Measurements from ENCODE around the gene WDR1.

WDR1 gene

DNA sequence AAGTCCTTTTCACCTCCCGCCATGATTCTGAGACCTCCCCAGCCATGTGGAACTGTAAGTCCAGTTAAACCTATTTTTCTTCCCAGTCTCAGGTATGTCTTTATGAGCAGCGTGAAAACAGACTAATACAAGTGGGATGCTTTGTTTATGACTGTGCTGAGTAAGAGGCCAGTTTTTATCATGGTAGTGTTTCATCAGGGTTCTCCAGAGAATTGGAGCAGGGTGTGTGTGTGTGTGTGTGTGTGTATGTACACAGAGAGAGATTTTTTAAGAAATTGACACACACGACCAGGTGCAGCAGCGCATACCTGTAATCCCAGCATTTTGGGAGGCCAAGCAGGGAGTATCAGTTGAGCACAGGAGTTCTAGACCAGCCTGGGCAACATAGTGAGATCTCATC lies 60.7 kb downstream of the WDR1 start:
- TF ChIP-seq, protein P1, sequence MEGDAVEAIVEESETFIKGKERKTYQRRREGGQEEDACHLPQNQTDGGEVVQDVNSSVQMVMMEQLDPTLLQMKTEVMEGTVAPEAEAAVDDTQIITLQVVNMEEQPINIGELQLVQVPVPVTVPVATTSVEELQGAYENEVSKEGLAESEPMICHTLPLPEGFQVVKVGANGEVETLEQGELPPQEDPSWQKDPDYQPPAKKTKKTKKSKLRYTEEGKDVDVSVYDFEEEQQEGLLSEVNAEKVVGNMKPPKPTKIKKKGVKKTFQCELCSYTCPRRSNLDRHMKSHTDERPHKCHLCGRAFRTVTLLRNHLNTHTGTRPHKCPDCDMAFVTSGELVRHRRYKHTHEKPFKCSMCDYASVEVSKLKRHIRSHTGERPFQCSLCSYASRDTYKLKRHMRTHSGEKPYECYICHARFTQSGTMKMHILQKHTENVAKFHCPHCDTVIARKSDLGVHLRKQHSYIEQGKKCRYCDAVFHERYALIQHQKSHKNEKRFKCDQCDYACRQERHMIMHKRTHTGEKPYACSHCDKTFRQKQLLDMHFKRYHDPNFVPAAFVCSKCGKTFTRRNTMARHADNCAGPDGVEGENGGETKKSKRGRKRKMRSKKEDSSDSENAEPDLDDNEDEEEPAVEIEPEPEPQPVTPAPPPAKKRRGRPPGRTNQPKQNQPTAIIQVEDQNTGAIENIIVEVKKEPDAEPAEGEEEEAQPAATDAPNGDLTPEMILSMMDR (IDR thresholded peaks at IDR 0.05; ENCODE audit: insufficient read depth, low read length, poor library complexity, severe bottlenecking): no peak
- Histone ChIP-seq H3K36me3 (ENCODE audit: control insufficient read depth, insufficient read depth, low read length) (no peaks in the 10 kb centered on the region), H3K27me3 (replicated peaks; ENCODE audit: control insufficient read depth, insufficient read depth, low read length) (no peaks in the 10 kb centered on the region), H3K4me3 (replicated peaks; ENCODE audit: low read depth, low read length) (no peak overlapping the region)
- DNase-seq (ENCODE audit: extremely low read depth, insufficient read length): no peak

DNA sequence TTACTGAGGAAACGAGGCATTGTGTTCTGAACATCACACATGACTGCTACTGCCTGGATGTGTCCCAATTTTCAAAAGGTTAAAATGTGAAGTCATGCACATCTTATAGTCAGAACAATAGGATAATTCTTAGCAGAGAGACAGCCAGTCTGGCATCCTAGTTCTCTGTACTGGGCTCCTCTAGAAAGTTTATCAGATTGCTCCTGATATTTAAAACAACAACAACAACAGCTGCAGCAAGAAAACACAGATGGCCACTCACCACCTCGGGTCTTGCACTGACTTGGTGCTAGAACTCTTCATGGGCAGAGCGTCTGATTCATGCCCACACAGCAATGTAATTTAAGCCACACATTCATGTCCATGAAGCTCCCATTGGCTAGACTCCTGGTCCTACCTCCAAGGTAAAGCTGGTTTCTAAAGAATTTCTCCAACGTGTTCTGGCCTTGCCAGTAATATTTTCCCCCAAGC lies 62.0 kb downstream of the WDR1 start:
- H3K27me3 ChIP-seq (replicated peaks; ENCODE audit: control insufficient read depth, insufficient read depth, low read length): no peaks in the 10 kb centered on the region
- no peak overlapping the region for H3K4me3 ChIP-seq (replicated peaks; ENCODE audit: low read depth, low read length)
- no peak for DNase-seq (ENCODE audit: extremely low read depth, insufficient read length)
- TF ChIP-seq, protein P1 (IDR thresholded peaks at IDR 0.05; ENCODE audit: insufficient read depth, low read length, poor library complexity, severe bottlenecking): no peak
- no peaks in the 10 kb centered on the region for H3K36me3 ChIP-seq (ENCODE audit: control insufficient read depth, insufficient read depth, low read length)

DNA sequence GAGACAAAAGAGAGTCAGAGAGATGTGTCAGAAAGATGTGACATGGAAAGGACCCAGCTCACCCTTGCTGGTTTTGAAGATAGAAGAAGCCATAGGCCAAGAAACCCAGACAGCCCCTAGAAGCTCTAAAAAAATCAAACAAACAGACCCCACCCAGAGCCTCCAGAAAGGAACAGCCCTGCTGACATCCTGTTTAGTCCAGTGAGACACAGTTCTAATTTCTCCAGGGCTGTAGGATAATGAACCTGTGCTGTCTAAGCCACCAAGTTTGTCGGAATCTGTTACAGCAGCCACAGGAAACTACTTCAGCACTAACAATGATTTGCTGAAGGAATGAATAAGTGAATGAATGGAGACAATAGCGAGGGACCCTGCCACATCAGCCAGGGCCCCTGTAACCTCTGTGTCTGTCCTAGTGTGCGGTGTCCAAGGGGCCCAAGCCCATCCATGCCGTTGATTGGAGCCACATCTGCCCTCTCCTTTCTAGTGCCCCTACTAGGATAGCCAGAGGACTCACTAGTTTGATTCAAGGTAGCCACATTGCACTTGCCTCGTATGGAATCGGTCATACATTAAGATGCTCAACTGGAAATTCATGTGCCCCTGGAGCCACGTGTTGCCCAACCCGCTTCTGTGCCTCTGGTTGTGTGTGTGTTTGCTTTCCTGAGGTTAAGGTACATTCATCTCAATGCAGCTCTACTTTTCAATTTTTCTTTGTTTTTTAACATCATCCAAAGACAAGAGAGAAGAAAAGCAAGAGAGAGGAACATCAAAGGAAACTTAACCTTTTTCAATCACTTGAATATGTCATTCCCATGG lies 62.8 kb downstream of the WDR1 start:
- Histone ChIP-seq H3K27me3 (replicated peaks; ENCODE audit: control insufficient read depth, insufficient read depth, low read length) (no peaks in the 10 kb centered on the region), H3K36me3 (ENCODE audit: control insufficient read depth, insufficient read depth, low read length) (no peaks in the 10 kb centered on the region), H3K4me3 (replicated peaks; ENCODE audit: low read depth, low read length) (no peak overlapping the region)
- DNase-seq (ENCODE audit: extremely low read depth, insufficient read length): no peak
- TF ChIP-seq, protein P1 (IDR thresholded peaks at IDR 0.05; ENCODE audit: insufficient read depth, low read length, poor library complexity, severe bottlenecking): no peak

DNA sequence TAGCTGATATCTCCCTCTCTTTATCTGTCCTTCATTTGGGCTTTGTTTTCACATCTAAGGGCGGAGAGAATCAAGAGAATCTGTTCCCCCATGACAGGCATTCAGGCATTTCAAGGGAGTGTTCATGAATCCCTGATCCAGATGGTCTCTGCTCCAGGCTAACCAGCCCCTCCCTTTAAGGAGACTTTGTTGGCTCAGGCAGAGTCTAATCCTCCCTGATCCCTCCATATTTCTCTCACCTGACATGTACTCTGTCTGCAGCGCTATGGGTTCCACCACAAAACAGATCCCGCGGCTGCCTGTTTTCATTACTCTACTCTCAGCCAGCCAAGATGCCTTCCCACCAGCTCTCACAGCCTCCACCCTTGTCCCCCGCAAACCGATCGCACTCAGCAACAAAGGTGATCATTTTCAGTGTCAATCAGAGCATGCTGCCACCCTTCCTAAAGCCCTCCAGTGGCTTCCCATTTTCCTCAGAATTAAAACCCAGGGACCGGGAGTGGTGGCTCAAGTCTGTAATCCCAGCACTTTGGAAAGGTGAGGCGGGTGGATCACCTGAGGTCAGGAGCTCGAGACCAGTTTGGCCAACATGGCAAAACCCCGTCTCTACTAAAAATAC lies 65.0 kb downstream of the WDR1 start:
- no peak for DNase-seq (ENCODE audit: extremely low read depth, insufficient read length)
- TF ChIP-seq, protein P1 (IDR thresholded peaks at IDR 0.05; ENCODE audit: insufficient read depth, low read length, poor library complexity, severe bottlenecking): no peak
- no peaks in the 10 kb centered on the region; the same call in 1 of the 2 replicates for H3K27me3 ChIP-seq (replicated peaks; ENCODE audit: control insufficient read depth, insufficient read depth, low read length)
- no peaks in the 10 kb centered on the region for H3K36me3 ChIP-seq (ENCODE audit: control insufficient read depth, insufficient read depth, low read length)
- H3K4me3 ChIP-seq (replicated peaks; ENCODE audit: low read depth, low read length): no peak overlapping the region

DNA sequence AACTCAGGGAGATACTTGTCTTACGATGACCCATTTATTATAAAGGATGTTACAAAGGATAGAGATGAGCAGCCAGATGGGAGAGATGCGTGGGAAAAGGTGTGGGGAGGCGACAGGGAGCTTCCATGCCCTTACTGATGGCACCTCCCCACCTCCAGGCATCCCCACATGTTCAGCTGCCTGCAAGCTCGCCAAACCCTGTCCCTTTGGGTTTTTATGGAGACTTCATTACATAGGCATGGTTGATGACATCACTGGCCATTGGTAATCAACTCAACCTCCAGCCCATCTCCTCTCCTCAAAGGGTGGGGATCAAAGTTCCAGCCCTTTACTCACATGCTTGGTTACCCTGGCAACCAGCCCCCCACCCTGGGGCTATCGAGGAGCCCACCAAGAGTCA lies 65.9 kb downstream of the WDR1 start:
- no peak for DNase-seq (ENCODE audit: extremely low read depth, insufficient read length)
- no peaks in the 10 kb centered on the region for H3K36me3 ChIP-seq (ENCODE audit: control insufficient read depth, insufficient read depth, low read length)
- H3K27me3 ChIP-seq (replicated peaks; ENCODE audit: control insufficient read depth, insufficient read depth, low read length): no peaks in the 10 kb centered on the region; the same call in 1 of the 2 replicates
- H3K4me3 ChIP-seq (replicated peaks; ENCODE audit: low read depth, low read length): no peak overlapping the region
- TF ChIP-seq, protein P1 (IDR thresholded peaks at IDR 0.05; ENCODE audit: insufficient read depth, low read length, poor library complexity, severe bottlenecking): no peak

Data from GM06990 (cell line).